Stimulated activated CD8-positive, alpha-beta memory T cell treated with anti-CD3 and anti-CD28 coated beads, Interleukin-12 subunit alpha, Interleukin-12 subunit beta, amount 100 ng/mL, for 4 hours (primary cell): ENCODE results near the gene REPS1.
"Not testable (repeated sequence)": the region's sequence is repeated elsewhere in the genome, so short reads cannot be mapped to it uniquely, and the experiment has no call there.

Experiments used
- DNase-seq: peaks from one replicate; pipeline ENCODE4 v3.0.0-alpha.2; 2020; ENCODE audit warnings: low read depth

Gene REPS1

DNA sequence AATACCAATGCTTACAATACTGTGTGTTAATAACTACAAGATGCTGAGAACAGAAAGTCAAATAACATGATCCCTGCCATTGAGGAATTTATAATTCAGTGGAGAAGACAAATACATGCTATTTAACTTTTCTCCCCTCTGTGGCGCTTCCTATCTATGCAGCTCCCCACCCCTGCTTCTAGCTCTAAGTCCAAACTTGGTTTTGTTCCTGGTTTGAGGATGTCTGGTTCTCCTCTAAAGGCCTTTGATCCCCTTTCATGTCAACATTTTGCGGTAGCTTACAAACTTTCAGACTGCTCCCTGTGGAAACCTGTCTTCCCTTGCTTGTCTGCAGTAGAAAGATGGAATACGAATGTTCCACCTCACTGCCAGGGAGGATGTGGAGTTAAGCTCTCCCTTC, 18.4 kb upstream of the REPS1 start:
- DNase-seq: no peak

DNA sequence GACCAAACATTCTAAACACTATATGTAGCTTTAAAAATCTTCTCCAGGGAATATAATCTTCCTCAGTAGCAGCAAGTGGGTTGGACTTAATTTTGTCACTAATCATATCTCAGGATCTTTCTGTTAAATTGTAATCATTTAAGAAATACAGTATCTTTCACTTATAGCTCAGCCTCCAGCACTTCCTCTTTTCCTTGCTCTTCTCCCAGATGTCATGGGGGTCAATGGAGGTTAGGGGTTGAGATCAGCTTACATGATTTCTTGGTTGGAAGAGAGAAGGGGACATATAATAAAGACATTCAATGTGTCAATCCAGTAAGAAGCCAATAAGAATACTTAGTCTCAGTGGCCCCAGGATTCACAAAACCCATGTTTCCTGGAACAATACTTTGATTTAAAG, 15.7 kb upstream of the REPS1 start:
- no peak for DNase-seq

- no peak for DNase-seq
These were observed 12.1 kb upstream of the REPS1 start for GRCh38 chr6:138999949-139000725.

DNA sequence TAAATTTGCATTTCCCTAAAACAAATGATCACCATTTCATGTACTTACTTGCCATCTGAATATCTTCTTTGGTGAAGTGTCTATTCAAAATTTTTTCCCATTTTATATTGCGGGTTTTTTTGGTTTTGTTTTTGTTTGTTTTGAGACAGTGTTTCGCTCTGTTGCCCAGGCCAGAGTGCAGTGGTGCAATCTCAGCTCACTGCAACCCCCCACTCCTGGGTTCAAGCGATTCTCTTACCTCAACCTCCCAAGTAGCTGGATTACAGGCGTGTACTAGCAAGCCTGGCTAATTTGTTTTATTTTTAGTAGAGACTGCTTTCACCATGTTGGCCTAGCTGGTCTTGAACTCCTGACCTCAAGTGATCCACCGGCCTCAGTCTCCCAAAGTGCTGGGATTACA, 9.1 kb upstream of the REPS1 start:
- DNase-seq: no peak

- DNase-seq: no peak
These were observed 8.5 kb upstream of the REPS1 start for GRCh38 chr6:138996524-138996923.

- not testable (repeated sequence) for DNase-seq
These were observed 5.4 kb upstream of the REPS1 start for GRCh38 chr6:138993410-138993809.

GRCh38 chr6:138992965-138993364, 4.9 kb upstream of the REPS1 start:
- DNase-seq: not testable (repeated sequence)

DNA sequence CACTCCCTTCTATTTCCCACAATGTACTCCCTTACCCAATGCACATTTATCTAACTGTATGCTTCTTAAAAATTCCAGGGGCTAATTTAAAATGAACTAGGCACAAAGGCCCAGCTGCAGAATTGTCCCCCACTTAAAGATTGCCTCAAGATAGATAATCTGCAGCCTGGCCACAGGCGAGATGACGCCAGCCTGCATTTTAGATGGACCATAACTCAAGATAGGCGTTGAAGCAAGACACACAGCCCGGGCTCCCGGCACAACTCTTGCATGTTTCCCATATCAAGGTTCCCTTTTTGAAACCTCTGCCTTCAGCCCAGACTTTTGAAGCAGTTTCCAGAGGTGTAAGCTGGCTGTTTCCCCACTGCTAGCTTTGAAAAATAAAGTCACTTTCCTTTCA, 3.2 kb upstream of the REPS1 start:
- no peak for DNase-seq

DNA sequence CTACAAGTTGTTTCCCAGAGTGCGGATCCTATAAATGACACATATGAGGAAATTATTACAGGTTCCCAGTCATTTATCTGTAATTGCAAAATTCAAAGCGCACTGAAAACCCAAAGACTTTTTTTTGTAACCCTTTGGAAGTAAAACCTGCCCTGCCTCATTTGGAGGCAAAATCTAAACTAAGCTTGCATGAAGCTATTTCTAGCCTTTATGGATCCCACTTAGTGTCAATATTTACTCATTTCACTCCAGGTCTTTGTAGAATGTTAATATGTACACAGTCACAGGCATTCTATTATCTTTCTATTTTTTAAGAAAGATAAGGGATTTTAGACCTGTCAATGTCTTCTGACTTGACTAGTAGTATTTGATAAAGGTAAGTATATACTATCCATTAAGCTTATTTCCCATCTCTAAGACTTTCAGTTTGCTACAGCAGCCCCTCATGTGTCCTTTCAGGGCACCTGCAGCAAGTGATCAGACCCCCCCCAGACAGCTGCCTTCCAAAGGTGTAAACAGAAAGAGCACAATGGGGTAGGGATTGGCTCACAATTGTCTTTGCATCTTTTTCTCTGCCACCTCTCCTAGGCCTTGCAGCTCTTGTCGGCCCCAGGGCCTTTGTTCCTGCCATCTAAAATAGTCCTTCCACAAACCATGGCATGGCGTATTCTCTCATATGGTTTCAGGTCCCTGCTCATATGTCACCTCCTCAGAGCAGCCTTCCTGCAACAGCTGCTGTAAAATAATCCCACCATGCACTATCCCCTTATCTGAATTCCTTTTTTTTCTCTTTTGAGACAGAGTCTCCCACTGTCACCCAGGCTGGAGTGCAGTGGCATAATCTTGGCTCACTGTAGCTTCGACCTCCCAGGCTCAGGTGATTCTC, 1.3 kb upstream of the REPS1 start:
- DNase-seq: no peak

- DNase-seq: no peak
These were observed 399 bp upstream of the REPS1 start for GRCh38 chr6:138988469-138988834.

GRCh38 chr6:138987080-138987642, 892 bp downstream of the REPS1 start:
- no peak for DNase-seq

- DNase-seq: no peak
These were observed 1.5 kb downstream of the REPS1 start for GRCh38 chr6:138986578-138986977.

GRCh38 chr6:138981416-138981815, 6.6 kb downstream of the REPS1 start:
- DNase-seq: no peak

DNA sequence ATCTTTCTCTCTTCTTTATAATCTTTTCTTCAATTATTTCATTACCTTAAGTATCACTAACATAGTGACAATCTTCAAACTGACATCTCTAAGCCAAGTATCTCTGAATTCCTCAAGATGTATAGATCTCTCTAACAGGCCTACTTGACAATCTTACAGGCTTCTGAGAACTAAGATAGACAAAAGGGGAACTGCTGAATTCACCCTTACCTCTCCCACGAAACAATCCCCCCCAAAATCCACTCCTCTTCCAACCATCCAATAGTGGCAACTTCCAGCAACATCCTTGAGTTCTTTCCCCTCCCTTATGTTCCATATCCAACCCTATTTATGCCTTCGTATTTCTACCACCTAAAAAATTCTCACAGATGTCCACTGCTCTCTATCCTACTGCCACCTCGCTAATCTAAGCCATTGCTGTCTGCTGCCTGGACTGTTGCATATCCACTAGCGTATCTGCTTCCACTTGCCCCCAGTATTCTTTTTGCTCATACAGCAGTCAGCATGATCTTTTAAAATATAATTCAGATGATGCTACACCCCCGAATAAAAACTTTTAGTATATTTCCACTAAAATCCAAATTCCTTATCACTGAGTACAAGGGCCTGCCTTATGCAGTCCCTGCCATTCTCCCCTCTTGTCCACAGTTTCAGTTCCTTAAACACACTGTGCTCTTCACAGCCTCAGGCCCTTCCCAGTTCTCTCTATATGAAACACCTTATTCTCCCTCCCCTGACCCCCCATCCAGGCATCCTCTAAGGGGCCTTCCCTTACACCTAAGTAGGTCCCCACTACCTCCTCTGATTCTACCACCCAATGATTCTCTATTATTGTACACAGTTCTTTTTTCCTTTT, 8.0 kb downstream of the REPS1 start:
- no peak for DNase-seq

DNA sequence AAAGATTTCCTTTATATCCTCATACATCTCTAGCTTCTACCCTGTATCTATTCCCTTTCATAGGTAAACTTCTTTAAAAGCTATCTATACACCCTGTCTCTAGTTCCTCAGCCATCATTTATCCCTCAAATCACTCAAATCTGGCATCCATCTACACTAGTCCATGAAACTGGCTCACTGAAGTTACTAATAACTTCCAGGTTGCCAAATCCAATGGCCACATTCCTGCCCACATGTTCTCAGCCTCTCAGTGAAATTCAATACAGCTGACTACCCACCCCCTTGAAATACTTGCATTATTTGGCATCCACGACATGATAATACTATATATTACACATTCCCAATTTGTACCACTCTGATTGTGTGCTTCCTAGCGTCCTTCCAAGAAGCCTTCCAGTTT, 8.7 kb downstream of the REPS1 start:
- no peak for DNase-seq

DNA sequence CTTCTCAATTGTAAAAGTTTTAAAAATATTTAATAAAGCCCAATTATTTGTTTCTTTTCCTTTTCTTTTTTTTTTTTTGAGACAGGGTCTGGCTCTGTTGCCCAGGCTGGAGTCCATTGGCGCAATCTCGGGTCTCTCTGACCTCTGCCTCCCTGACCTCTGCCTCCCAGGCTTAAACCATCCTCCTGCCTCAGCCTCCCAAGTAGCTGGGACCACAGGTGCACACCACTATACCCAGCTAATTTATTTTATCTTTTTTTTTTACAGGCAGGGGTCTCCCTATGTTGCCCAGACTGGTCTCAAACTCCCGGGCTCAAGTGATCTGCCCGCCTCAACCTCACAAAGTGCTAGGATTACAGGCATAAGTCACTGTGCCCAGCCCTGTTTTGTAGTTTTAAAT, 9.8 kb downstream of the REPS1 start:
- no peak for DNase-seq

- no peak for DNase-seq
These were observed 10.3 kb downstream of the REPS1 start for GRCh38 chr6:138977646-138978167.

- DNase-seq: no peak
These were observed 10.8 kb downstream of the REPS1 start for GRCh38 chr6:138977242-138977641.

DNA sequence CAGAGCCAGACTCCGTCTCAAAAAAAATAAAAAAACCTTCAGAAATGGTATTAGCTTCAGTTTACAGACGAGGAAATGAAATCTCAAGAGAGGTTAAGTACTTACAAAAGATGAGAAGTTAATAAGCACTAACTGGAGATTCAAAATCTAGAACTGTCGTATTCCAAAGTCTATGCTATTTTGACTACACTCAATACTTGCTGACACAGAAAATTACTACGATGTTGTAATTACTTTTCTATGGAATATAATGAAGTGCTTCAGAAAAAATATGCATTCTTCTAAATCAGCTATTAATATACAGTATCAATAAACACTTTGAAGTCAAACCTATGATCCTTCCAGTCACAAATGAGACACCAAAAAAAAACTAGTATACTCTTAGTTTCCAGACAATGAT, 12.2 kb downstream of the REPS1 start:
- DNase-seq: no peak

DNA sequence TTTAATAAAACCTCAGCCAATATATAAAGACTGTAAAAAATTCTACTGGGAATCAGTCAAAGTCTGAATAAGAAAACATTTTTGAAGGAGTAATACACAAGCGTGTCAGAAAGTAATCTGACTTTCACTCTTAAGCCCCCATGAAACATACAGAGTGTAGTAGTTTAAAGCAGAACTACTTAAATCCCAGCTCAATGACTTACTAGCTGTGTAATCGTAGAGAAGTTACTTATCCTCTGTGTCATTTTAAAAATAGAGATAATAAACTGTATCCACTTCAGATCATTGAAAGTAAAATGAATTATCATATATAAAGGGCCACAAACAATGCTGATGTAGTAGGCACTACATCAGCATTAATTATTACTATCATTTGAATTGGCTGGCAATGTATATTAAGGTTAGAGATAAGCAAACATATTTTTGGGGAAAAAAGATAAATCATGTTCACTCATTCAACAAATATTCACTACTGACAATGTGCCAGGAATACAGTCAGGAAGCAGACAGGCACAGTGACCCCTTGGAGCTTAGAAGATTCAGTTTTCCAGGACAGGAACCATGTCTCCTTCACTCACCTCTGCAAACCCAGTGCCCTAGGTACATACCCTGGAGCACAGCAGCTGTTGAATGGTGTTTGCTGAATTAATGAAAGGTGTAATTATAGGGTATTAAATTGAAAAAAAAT, 14.4 kb downstream of the REPS1 start:
- DNase-seq: no peak

DNA sequence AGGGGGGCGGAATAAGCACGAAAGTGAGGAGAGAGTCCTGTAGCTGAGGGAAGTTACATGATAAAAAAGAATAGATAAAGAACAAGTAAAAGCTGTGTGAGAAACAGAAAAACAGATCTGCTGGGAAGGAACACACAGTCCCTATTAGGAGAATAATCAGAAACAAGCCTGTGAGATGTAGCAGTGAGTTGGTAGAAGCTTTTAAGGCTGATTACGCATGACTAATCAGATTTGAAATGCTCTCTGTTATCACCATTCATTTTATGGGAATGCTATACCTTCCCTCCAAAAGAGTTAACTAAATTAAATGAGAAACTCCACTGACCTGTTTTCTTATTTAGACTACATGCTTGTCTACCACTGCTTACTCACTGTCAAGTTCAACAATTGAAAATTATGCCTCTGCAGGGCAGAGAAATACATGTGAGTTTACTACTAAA, 15.8 kb downstream of the REPS1 start:
- DNase-seq: no peak
